PFSK-1 (cell line): ENCODE results near the gene TSPAN5.

Experiments
- FOXP2 ChIP-seq: optimal IDR thresholded peaks from 2 replicates; pipeline ENCODE3; 2011; ENCODE audit warnings: borderline replicate concordance, control low read depth, inconsistent platforms; ENCODE audit not compliant: insufficient read depth; ENCODE audit errors: extremely low read length, extremely low read depth
- POLR2AphosphoS5 ChIP-seq: IDR thresholded peaks from 2 replicates; pipeline ENCODE4 v1.6.1; 2012; ENCODE audit warnings: low read depth, mild to moderate bottlenecking, control low read depth, low read length, moderate library complexity
- SIN3A ChIP-seq: IDR thresholded peaks from 2 replicates; pipeline ENCODE4 v1.6.1; 2012; ENCODE audit warnings: mild to moderate bottlenecking, low read length, moderate library complexity, borderline replicate concordance; ENCODE audit not compliant: insufficient read depth
- TAF1 ChIP-seq: IDR thresholded peaks from 2 replicates; pipeline ENCODE4 v1.6.1; 2012; ENCODE audit warnings: low read length, control low read depth, borderline replicate concordance; ENCODE audit not compliant: insufficient read depth
- TF ChIP-seq, protein P1 (sequence below), 2 experiments: IDR thresholded peaks; 2 replicates each; pipeline versions ENCODE4 v1.6.1 to v1.8.0; 2011 to 2012; ENCODE audit warnings: low read depth in 2 of 2, low read length in 2 of 2, control low read depth in 1 of 2, inconsistent platforms in 1 of 2, mild to moderate bottlenecking in 1 of 2, moderate library complexity in 1 of 2; ENCODE audit not compliant: insufficient read depth in 1 of 2

TSPAN5 gene

DNA sequence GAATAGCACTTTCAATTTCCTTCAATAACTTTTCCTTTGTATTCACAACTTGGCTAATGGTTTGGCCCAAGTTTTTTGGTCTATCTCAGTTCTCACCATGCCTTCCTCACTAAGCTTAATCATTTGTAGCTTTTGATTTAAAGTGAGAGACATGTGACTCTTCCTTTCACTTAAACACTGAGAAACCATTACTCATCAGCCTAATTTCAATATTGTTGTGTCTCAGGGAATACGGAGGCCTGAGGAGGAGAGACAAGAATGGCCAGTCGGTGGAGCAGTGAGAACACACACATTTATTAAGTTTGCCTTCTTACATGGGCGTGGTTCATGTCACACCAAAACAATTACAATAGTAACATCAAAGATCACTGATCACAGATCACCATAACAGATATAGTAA, 56.7 kb downstream of the TSPAN5 start:
- no peak for TF ChIP-seq TAF1
- TF ChIP-seq, protein P1, sequence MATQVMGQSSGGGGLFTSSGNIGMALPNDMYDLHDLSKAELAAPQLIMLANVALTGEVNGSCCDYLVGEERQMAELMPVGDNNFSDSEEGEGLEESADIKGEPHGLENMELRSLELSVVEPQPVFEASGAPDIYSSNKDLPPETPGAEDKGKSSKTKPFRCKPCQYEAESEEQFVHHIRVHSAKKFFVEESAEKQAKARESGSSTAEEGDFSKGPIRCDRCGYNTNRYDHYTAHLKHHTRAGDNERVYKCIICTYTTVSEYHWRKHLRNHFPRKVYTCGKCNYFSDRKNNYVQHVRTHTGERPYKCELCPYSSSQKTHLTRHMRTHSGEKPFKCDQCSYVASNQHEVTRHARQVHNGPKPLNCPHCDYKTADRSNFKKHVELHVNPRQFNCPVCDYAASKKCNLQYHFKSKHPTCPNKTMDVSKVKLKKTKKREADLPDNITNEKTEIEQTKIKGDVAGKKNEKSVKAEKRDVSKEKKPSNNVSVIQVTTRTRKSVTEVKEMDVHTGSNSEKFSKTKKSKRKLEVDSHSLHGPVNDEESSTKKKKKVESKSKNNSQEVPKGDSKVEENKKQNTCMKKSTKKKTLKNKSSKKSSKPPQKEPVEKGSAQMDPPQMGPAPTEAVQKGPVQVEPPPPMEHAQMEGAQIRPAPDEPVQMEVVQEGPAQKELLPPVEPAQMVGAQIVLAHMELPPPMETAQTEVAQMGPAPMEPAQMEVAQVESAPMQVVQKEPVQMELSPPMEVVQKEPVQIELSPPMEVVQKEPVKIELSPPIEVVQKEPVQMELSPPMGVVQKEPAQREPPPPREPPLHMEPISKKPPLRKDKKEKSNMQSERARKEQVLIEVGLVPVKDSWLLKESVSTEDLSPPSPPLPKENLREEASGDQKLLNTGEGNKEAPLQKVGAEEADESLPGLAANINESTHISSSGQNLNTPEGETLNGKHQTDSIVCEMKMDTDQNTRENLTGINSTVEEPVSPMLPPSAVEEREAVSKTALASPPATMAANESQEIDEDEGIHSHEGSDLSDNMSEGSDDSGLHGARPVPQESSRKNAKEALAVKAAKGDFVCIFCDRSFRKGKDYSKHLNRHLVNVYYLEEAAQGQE (IDR thresholded peaks at IDR 0.05; ENCODE audit: insufficient read depth in 1 of 2, low read depth in 2 of 2, low read length in 2 of 2), result no peak
- TF ChIP-seq FOXP2, result no peak
- TF ChIP-seq POLR2AphosphoS5, result no peak

DNA sequence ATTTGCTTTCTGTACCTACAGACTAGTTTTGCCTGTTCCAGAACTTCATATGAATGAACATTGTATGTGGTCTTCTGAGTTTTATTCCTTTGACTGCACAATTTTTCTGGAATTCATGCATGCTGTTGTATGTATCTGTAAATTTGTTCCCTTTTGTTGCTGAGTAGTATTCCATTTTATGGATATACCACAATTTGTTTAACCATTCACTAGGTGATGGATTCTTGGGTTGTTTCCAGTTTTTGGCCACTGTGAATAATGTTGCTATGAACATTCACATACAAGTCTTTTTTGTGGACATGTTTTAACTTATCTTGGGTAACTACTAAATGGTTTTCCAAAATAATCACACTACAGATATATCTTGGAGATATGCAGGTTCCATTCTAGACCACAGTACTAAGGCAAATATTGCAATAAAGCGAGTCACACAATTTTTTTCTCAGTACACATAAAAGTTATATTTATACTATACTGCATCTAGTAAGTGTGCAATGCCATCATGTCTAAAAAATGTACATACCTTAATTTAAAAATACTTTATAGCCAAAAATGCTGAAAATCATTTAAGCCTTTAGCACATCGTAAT, 58.7 kb downstream of the TSPAN5 start:
- TF ChIP-seq FOXP2 (no peak), SIN3A (no peak), TAF1 (no peak), POLR2AphosphoS5 (no peak)
- TF ChIP-seq, protein P1 (IDR thresholded peaks at IDR 0.05; ENCODE audit: insufficient read depth in 1 of 2, low read depth in 2 of 2, low read length in 2 of 2), result no peak

DNA sequence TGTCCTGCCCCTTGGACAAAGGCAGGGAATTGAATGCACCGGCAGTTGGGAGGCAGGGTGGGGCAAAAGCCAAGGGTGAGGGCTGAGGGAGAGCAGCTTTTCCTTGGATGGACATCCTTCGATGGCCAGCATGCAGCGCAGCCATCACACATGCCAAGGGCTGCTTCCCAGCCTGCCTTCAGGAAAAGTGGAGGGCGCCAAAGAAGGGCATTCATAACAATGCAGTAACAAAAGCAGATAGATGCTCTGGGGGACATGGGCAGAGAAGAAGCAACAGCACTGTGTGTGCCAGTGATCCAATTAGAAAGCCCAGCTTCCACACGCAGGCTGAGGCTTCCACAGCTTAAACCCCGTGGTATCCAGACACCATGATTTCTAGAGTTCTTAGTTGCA, 71.5 kb downstream of the TSPAN5 start:
- TF ChIP-seq FOXP2, result no peak
- TF ChIP-seq, protein P1 (IDR thresholded peaks at IDR 0.05; ENCODE audit: insufficient read depth in 1 of 2, low read depth in 2 of 2, low read length in 2 of 2), result no peak
- no peak for TF ChIP-seq POLR2AphosphoS5
- no peak for TF ChIP-seq SIN3A
- TF ChIP-seq TAF1, result no peak

DNA sequence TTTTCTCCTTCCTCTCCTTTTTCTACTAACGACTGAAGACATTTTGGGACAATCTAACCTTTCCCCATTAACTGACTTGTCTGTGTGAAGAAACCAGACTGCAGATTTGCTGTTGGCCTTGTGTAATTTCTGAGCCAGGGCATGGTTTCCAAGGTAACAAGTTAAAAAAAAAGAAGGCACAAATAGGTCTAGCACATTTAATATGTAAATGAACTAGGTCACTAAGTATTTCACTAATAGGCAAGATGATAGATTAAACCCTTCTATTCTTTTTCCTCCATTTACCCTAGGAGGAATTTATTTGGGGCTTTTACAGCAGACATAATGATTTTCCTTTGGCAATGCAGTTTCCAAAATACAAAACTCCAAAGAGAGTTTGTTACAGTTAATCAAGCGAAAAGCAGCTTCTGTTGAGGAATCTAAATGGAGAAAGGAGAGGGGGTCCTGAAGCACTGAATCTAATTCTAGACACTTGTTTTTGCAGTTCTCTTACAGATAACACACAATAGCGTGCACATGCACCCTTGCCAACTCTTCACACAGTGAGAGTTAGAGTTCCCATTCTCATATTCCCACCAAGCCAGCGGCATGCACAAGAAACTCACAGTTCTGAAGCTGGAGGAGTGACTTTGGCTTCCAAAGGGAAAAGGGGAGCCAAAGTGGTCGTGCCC, 72.0 kb downstream of the TSPAN5 start:
- TF ChIP-seq FOXP2 (no peak), TAF1 (no peak), POLR2AphosphoS5 (no peak), SIN3A (no peak)
- TF ChIP-seq, protein P1 (IDR thresholded peaks at IDR 0.05; ENCODE audit: insufficient read depth in 1 of 2, low read depth in 2 of 2, low read length in 2 of 2), result no peak
